HepG2 (cell line): Measurements from ENCODE around the gene RPL4. TPM values are rescaled to one million over a fixed set of nuclear protein-coding genes. Genes with fewer than 3 reads are reported as not detected.

ENCODE experiments used
- CC2D1A ChIP-seq: sonication (generic); formaldehyde crosslinking; IDR thresholded peaks from 2 replicates; pipeline ENCODE4 v1.8.1; 2023; ENCODE audit warnings: mild to moderate bottlenecking, missing genetic modification reagents
- FOXA3 ChIP-seq: IDR thresholded peaks from 2 replicates; pipeline ENCODE4 v1.6.1; 2016; ENCODE audit warnings: missing genetic modification reagents, missing compliant biosample characterization
- KLF16 ChIP-seq, 2 experiments: sonication (generic) in 1 of 2; formaldehyde crosslinking in 1 of 2; IDR thresholded peaks; 2 replicates each; pipeline versions ENCODE4 v1.6.1 to v1.8.0; 2016 to 2023; ENCODE audit warnings: missing genetic modification reagents in 2 of 2, missing compliant biosample characterization in 1 of 2
- MAF1 ChIP-seq: sonication (generic); formaldehyde crosslinking; IDR thresholded peaks from 2 replicates; pipeline ENCODE4 v1.5.0; 2020; ENCODE audit warnings: missing genetic modification reagents, borderline replicate concordance
- MED8 ChIP-seq: sonication (generic); formaldehyde crosslinking; IDR thresholded peaks from 2 replicates; pipeline ENCODE4 v1.8.1; 2023; ENCODE audit warnings: mild to moderate bottlenecking, missing genetic modification reagents; ENCODE audit not compliant: insufficient replicate concordance
- MIER3 ChIP-seq: IDR thresholded peaks from 2 replicates; pipeline ENCODE4 v1.6.1; 2016; ENCODE audit warnings: missing compliant biosample characterization, borderline replicate concordance
- MTF2 ChIP-seq: sonication (generic); formaldehyde crosslinking; IDR thresholded peaks from 2 replicates; pipeline ENCODE4 v1.5.0; 2020; ENCODE audit warnings: missing genetic modification reagents, borderline replicate concordance
- MYNN ChIP-seq: sonication (generic); formaldehyde crosslinking; IDR thresholded peaks from 2 replicates; pipeline ENCODE4 v1.4.0; 2020; ENCODE audit warnings: mild to moderate bottlenecking, low read depth, missing genetic modification reagents
- NFE2 ChIP-seq: sonication (generic); formaldehyde crosslinking; IDR thresholded peaks from 2 replicates; pipeline ENCODE4 v1.4.0; 2020; ENCODE audit warnings: missing genetic modification reagents
- PLRG1 ChIP-seq: fragments of 450-650 bp; conservative IDR thresholded peaks from 2 replicates; pipeline ENCODE4 v1.6.1; 2016
- RAD21 ChIP-seq: fragments of 450-650 bp; formaldehyde crosslinking; IDR thresholded peaks from 2 replicates; pipeline ENCODE4 v1.5.0; 2020; ENCODE audit warnings: mild to moderate bottlenecking
- SIX4 ChIP-seq: sonication (generic); formaldehyde crosslinking; IDR thresholded peaks from 2 replicates; pipeline ENCODE4 v1.4.0; 2020; ENCODE audit warnings: missing genetic modification reagents
- STAG1 ChIP-seq: sonication (generic); formaldehyde crosslinking; IDR thresholded peaks from 2 replicates; pipeline ENCODE4 v1.4.0; 2020; ENCODE audit warnings: missing genetic modification reagents
- TEAD2 ChIP-seq: sonication (generic); formaldehyde crosslinking; IDR thresholded peaks from 2 replicates; pipeline ENCODE4 v1.9.0; 2021; ENCODE audit warnings: missing genetic modification reagents
- YY1 ChIP-seq: IDR thresholded peaks from 2 replicates; pipeline ENCODE4 v1.6.1; 2011; ENCODE audit warnings: low read length, low read depth, moderate library complexity, mild to moderate bottlenecking; ENCODE audit not compliant: insufficient read depth, insufficient replicate concordance
- ZNF18 ChIP-seq: sonication (generic); formaldehyde crosslinking; IDR thresholded peaks from 2 replicates; pipeline ENCODE4 v1.8.0; 2022; ENCODE audit warnings: mild to moderate bottlenecking, missing genetic modification reagents; ENCODE audit not compliant: insufficient replicate concordance
- ZNF260 ChIP-seq: sonication (generic); formaldehyde crosslinking; IDR thresholded peaks from 2 replicates; pipeline ENCODE4 v1.4.0; 2020; ENCODE audit warnings: missing genetic modification reagents, low read depth, mild to moderate bottlenecking, borderline replicate concordance
- ZNF296 ChIP-seq: sonication (generic); formaldehyde crosslinking; conservative IDR thresholded peaks from 2 replicates; pipeline ENCODE4 v1.5.0; 2020; ENCODE audit warnings: mild to moderate bottlenecking, missing genetic modification reagents
- ZNF331 ChIP-seq: sonication (generic); formaldehyde crosslinking; IDR thresholded peaks from 2 replicates; pipeline ENCODE4 v1.4.0; 2020; ENCODE audit warnings: missing genetic modification reagents
- ZNF501 ChIP-seq: sonication (generic); formaldehyde crosslinking; IDR thresholded peaks from 2 replicates; pipeline ENCODE4 v1.5.1; 2020; ENCODE audit warnings: mild to moderate bottlenecking, moderate library complexity, missing genetic modification reagents
- ZNF543 ChIP-seq: sonication (generic); formaldehyde crosslinking; IDR thresholded peaks from 2 replicates; pipeline ENCODE4 v1.4.0; 2020; ENCODE audit warnings: mild to moderate bottlenecking, missing genetic modification reagents
- ZNF569 ChIP-seq: sonication (generic); formaldehyde crosslinking; IDR thresholded peaks from 2 replicates; pipeline ENCODE4 v1.5.0; 2020; ENCODE audit warnings: mild to moderate bottlenecking, missing genetic modification reagents, moderate library complexity, borderline replicate concordance
- ZNF619 ChIP-seq: sonication (generic); formaldehyde crosslinking; IDR thresholded peaks from 2 replicates; pipeline ENCODE4 v1.4.0; 2020; ENCODE audit warnings: mild to moderate bottlenecking, missing genetic modification reagents
- polyA plus RNA-seq, 8 experiments: library from polyadenylated mRNA; depleted of rRNA in 3 of 8; stranded (reverse) in 7 of 8; unstranded in 1 of 8; fragments of >200 nt; fragmentation: Illumina TruSeq in 4 of 8; extraction: Trizol in 4 of 8; gene quantifications; 2 replicates each; pipeline versions ENCODE4 v1.2.1 to v1.2.3, GENCODE V29; 2011 to 2016; ENCODE audit warnings: low read depth in 4 of 8, missing spikeins in 1 of 8, mixed read lengths in 1 of 8; ENCODE audit not compliant: insufficient read depth in 1 of 8
- total RNA-seq, 5 experiments: library from RNA; depleted of rRNA; stranded (reverse); fragments of >200 nt; fragmentation: Illumina TruSeq; extraction: Trizol; gene quantifications; 2 replicates each; pipeline ENCODE4 v1.2.3, GENCODE V29; 2016; ENCODE audit warnings: low read depth in 1 of 5
- TF ChIP-seq, protein P1 (sequence below): sonication (generic); formaldehyde crosslinking; IDR thresholded peaks from 2 replicates; pipeline ENCODE4 v1.4.0; 2020; ENCODE audit warnings: mild to moderate bottlenecking, missing genetic modification reagents

The RPL4 gene
- total and polyA plus RNA-seq, 2 of the 13 experiments (the other 11 are each of a cell fraction or from before 2014, with no cell fraction given), result 3,630 to 3,960 TPM

DNA sequence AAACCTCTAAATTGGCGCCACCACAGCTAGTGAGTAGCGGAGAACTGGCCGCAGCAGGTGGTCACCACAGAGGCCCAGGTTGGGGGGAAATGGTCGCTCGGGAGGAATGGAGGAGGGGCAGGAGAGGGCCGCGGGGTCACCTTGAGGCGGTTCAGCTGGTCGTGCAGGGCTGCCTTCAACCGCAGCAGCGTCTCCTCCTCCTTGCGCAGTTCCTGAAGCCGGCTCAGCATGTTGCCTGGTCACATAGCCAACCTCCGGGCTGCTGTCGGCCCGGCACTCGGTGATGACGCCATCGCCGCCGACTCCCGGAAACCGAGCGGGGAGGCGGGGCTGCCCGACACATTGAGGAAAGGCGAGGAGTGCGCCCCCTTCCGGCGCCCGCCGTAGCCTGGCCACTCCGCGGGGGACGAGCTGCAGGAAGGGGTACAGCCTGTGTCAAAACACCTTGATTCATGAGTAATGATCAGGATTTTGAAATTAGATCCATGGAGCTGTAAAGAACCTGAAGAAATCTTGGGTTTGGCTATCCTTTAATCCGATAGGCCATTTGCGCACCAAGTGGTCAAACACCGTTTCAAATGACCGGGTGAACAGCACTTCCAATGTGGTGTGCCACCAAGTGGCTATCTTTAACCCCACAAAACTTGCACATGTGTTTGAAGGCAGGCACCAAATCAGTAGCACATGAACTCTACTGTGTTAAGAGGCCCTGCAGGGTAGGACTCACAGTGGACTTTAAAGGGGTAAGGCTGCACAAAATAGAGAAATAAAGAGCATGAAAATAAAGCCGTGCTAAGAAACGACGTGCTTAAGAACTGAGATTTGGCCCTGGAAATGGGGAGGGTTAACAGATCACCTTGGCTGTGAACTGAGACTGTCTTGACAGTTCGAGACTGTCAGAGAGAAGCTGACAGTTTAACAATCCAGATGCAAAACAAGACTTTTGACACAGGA is 6.9 kb downstream of the RPL4 start, which contains the start of gene SNAPC5 (continued):
- TF ChIP-seq ZNF619 (CRISPR knock-in tag) (peak; percentile 95), MYNN (CRISPR knock-in tag) (no peak), ZNF569 (CRISPR knock-in tag) (0 out of 2 replicates have a peak, but pooled peaks have one; percentile 48), ZNF543 (CRISPR knock-in tag) (no peak), MIER3 (CRISPR knock-in tag) (peak; percentile 82; the same call in 1 of the 2 replicates), RAD21 (peak; percentile 78), TEAD2 (CRISPR knock-in tag) (no peak), MTF2 (CRISPR knock-in tag) (no peak), MED8 (no peak), NFE2 (no peak), ZNF501 (CRISPR knock-in tag) (peak; percentile 40; the same call in 1 of the 2 replicates), ZNF331 (CRISPR knock-in tag) (peak; percentile 59; the same call in 1 of the 2 replicates), PLRG1 (no peak), ZNF296 (CRISPR knock-in tag) (no peak), FOXA3 (CRISPR knock-in tag) (peak; percentile 70), MAF1 (CRISPR knock-in tag) (no peak), ZNF18 (no peak), ZNF260 (CRISPR knock-in tag) (no peak), CC2D1A (CRISPR knock-in tag) (0 out of 2 replicates have a peak, but pooled peaks have one; percentile 71), SIX4 (CRISPR knock-in tag) (peak; percentile 21; the same call in 1 of the 2 replicates), YY1 (peak; percentile 66), KLF16 (CRISPR knock-in tag; IDR thresholded peaks at IDR 0.05) (peak in 1 of 2 experiments; percentile 60; a peak in 1 of 4 replicates), STAG1 (CRISPR knock-in tag) (peak; percentile 62)
- TF ChIP-seq, protein P1, sequence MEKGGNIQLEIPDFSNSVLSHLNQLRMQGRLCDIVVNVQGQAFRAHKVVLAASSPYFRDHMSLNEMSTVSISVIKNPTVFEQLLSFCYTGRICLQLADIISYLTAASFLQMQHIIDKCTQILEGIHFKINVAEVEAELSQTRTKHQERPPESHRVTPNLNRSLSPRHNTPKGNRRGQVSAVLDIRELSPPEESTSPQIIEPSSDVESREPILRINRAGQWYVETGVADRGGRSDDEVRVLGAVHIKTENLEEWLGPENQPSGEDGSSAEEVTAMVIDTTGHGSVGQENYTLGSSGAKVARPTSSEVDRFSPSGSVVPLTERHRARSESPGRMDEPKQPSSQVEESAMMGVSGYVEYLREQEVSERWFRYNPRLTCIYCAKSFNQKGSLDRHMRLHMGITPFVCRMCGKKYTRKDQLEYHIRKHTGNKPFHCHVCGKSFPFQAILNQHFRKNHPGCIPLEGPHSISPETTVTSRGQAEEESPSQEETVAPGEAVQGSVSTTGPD, result no peak
